Psoas muscle (tissue), 8 donors: ENCODE measurements around the gene UGT1A6. TPM values are rescaled to one million over a fixed set of nuclear protein-coding genes. Genes with fewer than 3 reads are reported as not detected.

Experiments used
- ATAC-seq, 4 donors: fragments of 200-7000 bp; cut with Tn5 transposase; one replicate each; pipeline ENCODE4 v1.9.1; 2020; ENCODE audit warnings: moderate library complexity in 3 of 4, mild to moderate bottlenecking in 2 of 4
- DNase-seq, 2 donors: peaks; one replicate each; pipeline ENCODE4 v3.0.0-alpha.2; 2020
- H3K27ac ChIP-seq: fragments of 200-600 bp; one replicate; pipeline ENCODE4 v1.8.0; 2022
- H3K27me3 ChIP-seq, 3 donors: fragments of 200-600 bp in 1 of 3; one replicate each; pipeline versions ENCODE4 v1.6.1 to v1.8.0; 2013 to 2022; ENCODE audit warnings: low read length in 2 of 3, mild to moderate bottlenecking in 2 of 3, moderate library complexity in 1 of 3; ENCODE audit not compliant: insufficient read depth in 3 of 3
- H3K36me3 ChIP-seq, 2 donors: fragments of 200-600 bp in 1 of 2; one replicate each; pipeline versions ENCODE4 v1.6.1 to v1.8.0; 2013 to 2022; ENCODE audit warnings: low read depth in 1 of 2, mild to moderate bottlenecking in 1 of 2, moderate library complexity in 1 of 2; ENCODE audit not compliant: insufficient read depth in 1 of 2
- H3K4me1 ChIP-seq: fragments of 200-600 bp; one replicate; pipeline ENCODE4 v1.8.0; 2022
- H3K4me3 ChIP-seq: fragments of 200-600 bp; one replicate; pipeline ENCODE4 v1.8.0; 2022; ENCODE audit warnings: mild to moderate bottlenecking
- H3K9me3 ChIP-seq: fragments of 200-600 bp; one replicate; pipeline ENCODE4 v1.8.0; 2022
- CTCF ChIP-seq: fragments of 200-600 bp; IDR thresholded peaks from one replicate; pipeline ENCODE4 v1.8.0; 2022; ENCODE audit warnings: antibody characterized with exemption
- WGBS, 3 donors: extraction: QIAGEN DNeasy Blood & Tissue Kit; methylation state at CpG; one replicate each; pipeline versions ENCODE4 v1.1.6 to v1.1.7; 2013; 5-methylcytosine and 5-hydroxymethylcytosine counted together
- intact Hi-C, 2 donors: fragments of 100-400 bp; cut with DNase I; formaldehyde crosslinking; loops; one replicate each; pipeline versions ENCODE4 v1.11.0 to v1.14.2; 2022
- polyA plus RNA-seq, 3 donors: library from polyadenylated mRNA; stranded (reverse); fragments of 200-250 nt; gene quantifications; one replicate each; pipeline ENCODE4 v1.2.3, GENCODE V29; 2013
- total RNA-seq, 4 donors: library from RNA; stranded (reverse); fragmentation: NEBNext Ultra II Directional in 2 of 4; extraction: Animal tissue kit (Norgen Biotek cat#: 25700) in 2 of 4; gene quantifications; one replicate each; pipeline versions ENCODE4 v1.2.1 to v1.2.4, GENCODE V29; 2021 to 2023
- donor health status: healthy with polysubstance abuse.
- donor health status: DM: no; HTN: no; CAD: no; lungs with moderate emphysema.
- donor health status: Bipolar disorder and iron deficiency.
- donor health status: healthy.
- donor health status: DM: yes; HTN: yes; CAD: no.
- donor health status: DM: no; HTN: no; CAD: no.
- donor health status: DM: no; HTN: no; CAD: no.
- donor health status: DM: yes; HTN: yes; CAD: no.

UGT1A6 gene
- total and polyA plus RNA-seq, 7 donors: not detected

GRCh38 chr2:233811732-233812131, 119.0 kb downstream of the UGT1A6 start:
- no peak for TF ChIP-seq CTCF
- Histone ChIP-seq H3K4me1 (no peaks in the 10 kb centered on the region), H3K36me3 (no peaks in the 10 kb centered on the region), H3K4me3 (no peak overlapping the region), H3K27me3 (peaks cover 0 to 3% (median 0%) of the 10 kb centered on the region in 3 donors), H3K27ac (no peak overlapping the region), H3K9me3 (no peaks in the 10 kb centered on the region)
- ATAC-seq: no peak
- DNase-seq: no peak
- WGBS, 3 donors: 84 to 92% (median 85%) methylated on average over 8 of the region's 8 CpGs
- intact Hi-C loops: no loop called here

GRCh38 chr2:233813236-233814055, 120.8 kb downstream of the UGT1A6 start:
- no peak for DNase-seq
- WGBS, 3 donors: 61 to 71% (median 70%) methylated on average over 3 of the region's 3 CpGs
- H3K4me1 ChIP-seq: no peaks in the 10 kb centered on the region

GRCh38 chr2:233814056-233814835, 121.6 kb downstream of the UGT1A6 start:
- intact Hi-C loops: no loop called here
- H3K4me1 ChIP-seq: no peaks in the 10 kb centered on the region
- H3K9me3 ChIP-seq: no peaks in the 10 kb centered on the region
- H3K27ac ChIP-seq: no peak overlapping the region
- 41 to 68% (median 47%) methylated on average over 2 of the region's 2 CpGs for WGBS, 3 donors
- TF ChIP-seq CTCF: no peak
- no peak for DNase-seq
- H3K27me3 ChIP-seq: peaks cover 0 to 4% (median 0%) of the 10 kb centered on the region in 3 donors
- no peaks in the 10 kb centered on the region for H3K36me3 ChIP-seq
- no peak for ATAC-seq
- no peak overlapping the region for H3K4me3 ChIP-seq

More at GRCh38 chr2:233813236-233814055, 120.8 kb downstream of the UGT1A6 start:
- no peak for ATAC-seq
- H3K27ac ChIP-seq: no peak overlapping the region
- H3K36me3 ChIP-seq: no peaks in the 10 kb centered on the region
- intact Hi-C loops: no loop called here
- no peaks in the 10 kb centered on the region for H3K9me3 ChIP-seq
- H3K4me3 ChIP-seq: no peak overlapping the region
- peaks cover 0 to 7% (median 0%) of the 10 kb centered on the region in 3 donors for H3K27me3 ChIP-seq
- no peak for TF ChIP-seq CTCF

- Histone ChIP-seq H3K27ac (no peak overlapping the region), H3K4me1 (no peaks in the 10 kb centered on the region), H3K27me3 (peaks cover 0 to 4% (median 0%) of the 10 kb centered on the region in 3 donors), H3K9me3 (no peaks in the 10 kb centered on the region), H3K36me3 (no peaks in the 10 kb centered on the region), H3K4me3 (no peak overlapping the region)
- 35 to 58% (median 55%) methylated on average over 6 of the region's 6 CpGs for WGBS, 3 donors
- ATAC-seq (no peak), DNase-seq (no peak)
- intact Hi-C loops: no loop called here
- TF ChIP-seq CTCF: no peak
These were observed 123.2 kb downstream of the UGT1A6 start for GRCh38 chr2:233815861-233816260.
